ENCODE measurements around the gene TMPRSS13.

DNA sequence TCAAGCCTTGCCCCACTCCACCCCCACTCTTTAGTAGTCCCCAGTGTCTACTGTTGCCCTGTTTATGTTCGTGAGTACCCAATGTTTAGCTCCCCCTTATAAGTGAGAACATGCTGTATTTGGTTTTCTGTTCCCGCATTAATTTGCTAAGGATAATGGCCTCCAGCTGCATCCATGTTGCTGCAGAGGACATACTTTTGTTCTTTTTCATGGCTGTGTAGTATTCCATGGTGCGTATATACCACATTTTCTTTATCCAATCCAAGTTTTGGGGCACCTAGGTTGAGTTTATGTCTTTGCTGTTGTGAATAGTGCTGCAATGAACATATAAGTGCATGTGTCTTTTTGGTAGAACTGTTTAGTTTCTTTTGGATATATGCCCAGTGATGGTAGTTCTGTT, 36.6 kb downstream of the TMPRSS13 start:
- TF ChIP-seq ZC3H10 (CRISPR knock-in tag; IDR thresholded peaks at IDR 0.05) (no peak), ARNTL (CRISPR knock-in tag; IDR thresholded peaks at IDR 0.05; ENCODE audit: borderline replicate concordance, low read depth) (no peak), GLIS3 (CRISPR knock-in tag; IDR thresholded peaks at IDR 0.05) (no peak), ESRRG (CRISPR knock-in tag; IDR thresholded peaks at IDR 0.05) (no peak), TCF4 (CRISPR knock-in tag; IDR thresholded peaks at IDR 0.05; ENCODE audit: borderline replicate concordance) (no peak), ZFP3 (CRISPR knock-in tag; IDR thresholded peaks at IDR 0.05) (no peak), ZNF8 (CRISPR knock-in tag; IDR thresholded peaks at IDR 0.05) (no peak), PPARA (CRISPR knock-in tag; IDR thresholded peaks at IDR 0.05; ENCODE audit: borderline replicate concordance) (no peak), CREB5 (CRISPR knock-in tag; IDR thresholded peaks at IDR 0.05; ENCODE audit: low read depth) (no peak)

All from SK-N-SH treated with all-trans-retinoic acid at 6 μM for 48 hours (cell line).